ENCODE data around the gene STXBP3. TPM values are rescaled to one million over a fixed set of nuclear protein-coding genes. Genes with fewer than 3 reads are reported as not detected.
A peak's percentile ranks its signal among the peaks of the same experiment; 100 is the strongest.

Gene STXBP3
- total and polyA plus RNA-seq, 2 of the 13 experiments (the other 11 are each of a cell fraction or from before 2014, with no cell fraction given): 13.0 to 20.8 TPM

GRCh38 chr1:108746382-108747170 is at the start of gene STXBP3 (continued):
- TF ChIP-seq PAXIP1 (CRISPR knock-in tag; conservative IDR thresholded peaks at IDR 0.05) (peak; percentile 50; the same call in 1 of the 2 replicates), ZNF766 (CRISPR knock-in tag; IDR thresholded peaks at IDR 0.05; ENCODE audit: borderline replicate concordance) (peak; percentile 47; the same call in 1 of the 2 replicates), CBX1 (IDR thresholded peaks at IDR 0.05; ENCODE audit: low read depth) (peak; percentile 53), IKZF5 (CRISPR knock-in tag; IDR thresholded peaks at IDR 0.05) (no peak), MYPOP (CRISPR knock-in tag; IDR thresholded peaks at IDR 0.05) (no peak), ISX (CRISPR knock-in tag; conservative IDR thresholded peaks at IDR 0.05) (peak; percentile 68; the same call in 1 of the 2 replicates), PCBP2 (optimal IDR thresholded peaks at IDR 0.05; ENCODE audit: low read depth, low read length, poor library complexity, severe bottlenecking) (no peak), ELF4 (CRISPR knock-in tag; IDR thresholded peaks at IDR 0.05; ENCODE audit: borderline replicate concordance) (0 out of 2 replicates have a peak, but pooled peaks have one; percentile 71), ZNF264 (CRISPR knock-in tag; IDR thresholded peaks at IDR 0.05) (0 out of 2 replicates have a peak, but pooled peaks have one; percentile 60), ZNF33A (CRISPR knock-in tag; IDR thresholded peaks at IDR 0.05; ENCODE audit: borderline replicate concordance) (no peak), MYC (CRISPR knock-in tag; IDR thresholded peaks at IDR 0.05; ENCODE audit: borderline replicate concordance) (peak; percentile 78), TCF12 (IDR thresholded peaks at IDR 0.05) (no peak), TCF12 (CRISPR knock-in tag; IDR thresholded peaks at IDR 0.05) (no peak), CERS6 (CRISPR knock-in tag; IDR thresholded peaks at IDR 0.05) (0 out of 2 replicates have a peak, but pooled peaks have one; percentile 47)
- TF ChIP-seq, protein P1, sequence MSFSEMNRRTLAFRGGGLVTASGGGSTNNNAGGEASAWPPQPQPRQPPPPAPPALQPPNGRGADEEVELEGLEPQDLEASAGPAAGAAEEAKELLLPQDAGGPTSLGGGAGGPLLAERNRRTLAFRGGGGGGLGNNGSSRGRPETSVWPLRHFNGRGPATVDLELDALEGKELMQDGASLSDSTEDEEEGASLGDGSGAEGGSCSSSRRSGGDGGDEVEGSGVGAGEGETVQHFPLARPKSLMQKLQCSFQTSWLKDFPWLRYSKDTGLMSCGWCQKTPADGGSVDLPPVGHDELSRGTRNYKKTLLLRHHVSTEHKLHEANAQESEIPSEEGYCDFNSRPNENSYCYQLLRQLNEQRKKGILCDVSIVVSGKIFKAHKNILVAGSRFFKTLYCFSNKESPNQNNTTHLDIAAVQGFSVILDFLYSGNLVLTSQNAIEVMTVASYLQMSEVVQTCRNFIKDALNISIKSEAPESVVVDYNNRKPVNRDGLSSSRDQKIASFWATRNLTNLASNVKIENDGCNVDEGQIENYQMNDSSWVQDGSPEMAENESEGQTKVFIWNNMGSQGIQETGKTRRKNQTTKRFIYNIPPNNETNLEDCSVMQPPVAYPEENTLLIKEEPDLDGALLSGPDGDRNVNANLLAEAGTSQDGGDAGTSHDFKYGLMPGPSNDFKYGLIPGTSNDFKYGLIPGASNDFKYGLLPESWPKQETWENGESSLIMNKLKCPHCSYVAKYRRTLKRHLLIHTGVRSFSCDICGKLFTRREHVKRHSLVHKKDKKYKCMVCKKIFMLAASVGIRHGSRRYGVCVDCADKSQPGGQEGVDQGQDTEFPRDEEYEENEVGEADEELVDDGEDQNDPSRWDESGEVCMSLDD (CRISPR knock-in tag; IDR thresholded peaks at IDR 0.05; ENCODE audit: borderline replicate concordance): peak; percentile 83
- TF ChIP-seq, protein P2, sequence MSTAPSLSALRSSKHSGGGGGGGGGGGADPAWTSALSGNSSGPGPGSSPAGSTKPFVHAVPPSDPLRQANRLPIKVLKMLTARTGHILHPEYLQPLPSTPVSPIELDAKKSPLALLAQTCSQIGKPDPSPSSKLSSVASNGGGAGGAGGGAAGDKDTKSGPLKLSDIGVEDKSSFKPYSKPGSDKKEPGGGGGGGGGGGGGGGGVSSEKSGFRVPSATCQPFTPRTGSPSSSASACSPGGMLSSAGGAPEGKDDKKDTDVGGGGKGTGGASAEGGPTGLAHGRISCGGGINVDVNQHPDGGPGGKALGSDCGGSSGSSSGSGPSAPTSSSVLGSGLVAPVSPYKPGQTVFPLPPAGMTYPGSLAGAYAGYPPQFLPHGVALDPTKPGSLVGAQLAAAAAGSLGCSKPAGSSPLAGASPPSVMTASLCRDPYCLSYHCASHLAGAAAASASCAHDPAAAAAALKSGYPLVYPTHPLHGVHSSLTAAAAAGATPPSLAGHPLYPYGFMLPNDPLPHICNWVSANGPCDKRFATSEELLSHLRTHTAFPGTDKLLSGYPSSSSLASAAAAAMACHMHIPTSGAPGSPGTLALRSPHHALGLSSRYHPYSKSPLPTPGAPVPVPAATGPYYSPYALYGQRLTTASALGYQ (CRISPR knock-in tag; IDR thresholded peaks at IDR 0.05): peak; percentile 79; the same call in 1 of the 2 replicates
